Keratinocyte (primary cell): Measurements from ENCODE around the gene RANBP3.

Source experiments
- EZH2 ChIP-seq: IDR thresholded peaks from one replicate; pipeline ENCODE4 v1.6.1; 2012; ENCODE audit warnings: inconsistent platforms, mild to moderate bottlenecking, low read length, moderate library complexity
- TF ChIP-seq, protein P1 (sequence below), 3 experiments: IDR thresholded peaks in 1 of 3; conservative IDR thresholded peaks in 1 of 3; optimal IDR thresholded peaks in 1 of 3; 2 replicates in 2 of 3; 3 replicates in 1 of 3; pipeline versions ENCODE3 to v1.5.1; 2011; ENCODE audit warnings: low read length in 3 of 3, mild to moderate bottlenecking in 3 of 3, moderate library complexity in 2 of 3, control low read depth in 1 of 3, inconsistent platforms in 1 of 3; ENCODE audit not compliant: insufficient read depth in 2 of 3; ENCODE audit errors: extremely low read depth in 1 of 3

DNA sequence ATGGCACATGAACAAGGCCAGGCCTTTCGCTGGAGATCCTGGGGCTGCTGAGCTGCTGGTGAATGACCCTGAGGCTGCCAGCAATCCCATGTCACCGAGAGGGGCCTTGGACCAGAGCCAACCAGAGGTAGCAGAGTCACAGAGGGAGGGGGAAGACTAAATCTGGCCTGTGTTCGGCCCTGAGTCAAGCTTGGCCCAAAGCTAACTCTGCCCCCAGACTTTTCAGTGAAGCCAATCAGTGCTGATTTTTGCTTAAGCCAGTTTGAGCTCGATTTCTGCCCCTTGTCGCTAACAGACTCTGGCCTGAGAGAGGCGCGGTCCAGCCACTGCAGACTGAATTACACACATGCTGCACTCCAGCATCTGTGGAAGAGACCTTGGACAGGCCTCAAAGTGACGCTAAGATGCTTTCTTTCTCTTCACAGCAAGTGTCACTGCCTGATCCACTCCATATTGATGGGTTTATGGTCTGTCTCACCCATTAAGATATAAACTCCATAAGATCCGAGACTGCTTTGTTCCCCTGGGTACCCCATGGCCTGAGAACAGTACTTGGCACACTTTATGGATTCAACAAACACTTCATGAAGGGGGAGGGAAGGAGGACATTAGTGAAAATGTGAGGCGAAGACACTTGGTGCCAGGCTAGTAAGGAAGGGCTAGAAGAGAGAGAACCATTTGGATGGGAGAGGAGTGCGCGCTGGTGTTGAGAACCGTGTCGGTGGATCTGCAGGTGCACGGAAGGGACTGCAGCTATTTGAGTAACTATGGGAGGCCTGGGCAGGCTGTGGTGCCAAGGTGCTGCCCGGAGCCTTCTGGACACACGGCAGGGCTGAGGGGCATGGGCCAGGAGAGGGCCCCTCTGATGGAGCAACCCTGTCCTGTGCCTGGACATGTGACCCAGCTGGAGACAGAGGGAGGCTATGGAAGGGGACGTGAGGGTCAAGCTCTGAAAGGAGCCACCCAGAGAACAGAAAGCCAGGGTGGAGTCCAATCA, 17.6 kb downstream of the RANBP3 start:
- TF ChIP-seq, protein P1, sequence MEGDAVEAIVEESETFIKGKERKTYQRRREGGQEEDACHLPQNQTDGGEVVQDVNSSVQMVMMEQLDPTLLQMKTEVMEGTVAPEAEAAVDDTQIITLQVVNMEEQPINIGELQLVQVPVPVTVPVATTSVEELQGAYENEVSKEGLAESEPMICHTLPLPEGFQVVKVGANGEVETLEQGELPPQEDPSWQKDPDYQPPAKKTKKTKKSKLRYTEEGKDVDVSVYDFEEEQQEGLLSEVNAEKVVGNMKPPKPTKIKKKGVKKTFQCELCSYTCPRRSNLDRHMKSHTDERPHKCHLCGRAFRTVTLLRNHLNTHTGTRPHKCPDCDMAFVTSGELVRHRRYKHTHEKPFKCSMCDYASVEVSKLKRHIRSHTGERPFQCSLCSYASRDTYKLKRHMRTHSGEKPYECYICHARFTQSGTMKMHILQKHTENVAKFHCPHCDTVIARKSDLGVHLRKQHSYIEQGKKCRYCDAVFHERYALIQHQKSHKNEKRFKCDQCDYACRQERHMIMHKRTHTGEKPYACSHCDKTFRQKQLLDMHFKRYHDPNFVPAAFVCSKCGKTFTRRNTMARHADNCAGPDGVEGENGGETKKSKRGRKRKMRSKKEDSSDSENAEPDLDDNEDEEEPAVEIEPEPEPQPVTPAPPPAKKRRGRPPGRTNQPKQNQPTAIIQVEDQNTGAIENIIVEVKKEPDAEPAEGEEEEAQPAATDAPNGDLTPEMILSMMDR (optimal IDR thresholded peaks at IDR 0.05 in 1 of 3, IDR thresholded peaks at IDR 0.05 in 1 of 3, conservative IDR thresholded peaks at IDR 0.05 in 1 of 3; ENCODE audit: extremely low read depth in 1 of 3, insufficient read depth in 2 of 3, low read length in 3 of 3) = no peak
- no peak for TF ChIP-seq EZH2
